Kidney tubule cell (primary cell): ENCODE results near the gene CBX2.

Experiments
- DNase-seq: peaks from one replicate; pipeline ENCODE4 v3.0.0-alpha.2; 2018; ENCODE audit warnings: low spot score

Gene CBX2

GRCh38 chr17:79799538-79800324, 21.8 kb downstream of the CBX2 start:
- DNase-seq = no peak

GRCh38 chr17:79800325-79801155, 22.6 kb downstream of the CBX2 start:
- DNase-seq = peak; percentile 35

GRCh38 chr17:79801156-79802038, 23.4 kb downstream of the CBX2 start:
- DNase-seq = no peak

- DNase-seq = no peak
Observed at GRCh38 chr17:79802039-79802735, 24.2 kb downstream of the CBX2 start.

GRCh38 chr17:79802736-79803420, 24.9 kb downstream of the CBX2 start:
- DNase-seq = no peak

- DNase-seq = no peak
Observed at GRCh38 chr17:79803421-79803996, 25.6 kb downstream of the CBX2 start.

GRCh38 chr17:79803997-79804855, 26.3 kb downstream of the CBX2 start:
- peak; percentile 28 for DNase-seq

GRCh38 chr17:79804856-79805696, 27.1 kb downstream of the CBX2 start:
- no peak for DNase-seq

- DNase-seq = no peak
Observed at GRCh38 chr17:79806446-79806760, 28.5 kb downstream of the CBX2 start.

GRCh38 chr17:79806863-79807720, 29.1 kb downstream of the CBX2 start:
- no peak for DNase-seq

GRCh38 chr17:79808763-79809529, 31.0 kb downstream of the CBX2 start:
- DNase-seq = peak; percentile 73

- DNase-seq = no peak
Observed at GRCh38 chr17:79809530-79810129, 31.7 kb downstream of the CBX2 start.

- peak; percentile 84 for DNase-seq
Observed at GRCh38 chr17:79810130-79811010, 32.4 kb downstream of the CBX2 start.

- DNase-seq = peak; percentile 61
Observed at GRCh38 chr17:79811011-79811867, 33.3 kb downstream of the CBX2 start.

- no peak for DNase-seq
Observed at GRCh38 chr17:79811868-79812352, 34.0 kb downstream of the CBX2 start.
